GM18505 (cell line): Measurements from ENCODE around the gene ABCB1.
"Not testable (repeated sequence)": the region's sequence is repeated elsewhere in the genome, so short reads cannot be mapped to it uniquely, and the experiment has no call there.

Experiments
- ATAC-seq: cut with Tn5 transposase; IDR thresholded peaks from one replicate; pipeline ENCODE4 v1.9.1; 2021; ENCODE audit not compliant: unreplicated experiment
- POLR2A ChIP-seq: IDR thresholded peaks from 4 replicates; pipeline ENCODE4 v1.6.1; 2011; ENCODE audit warnings: borderline replicate concordance; ENCODE audit not compliant: insufficient read depth, insufficient read length; ENCODE audit errors: extremely low read depth

The ABCB1 gene

DNA sequence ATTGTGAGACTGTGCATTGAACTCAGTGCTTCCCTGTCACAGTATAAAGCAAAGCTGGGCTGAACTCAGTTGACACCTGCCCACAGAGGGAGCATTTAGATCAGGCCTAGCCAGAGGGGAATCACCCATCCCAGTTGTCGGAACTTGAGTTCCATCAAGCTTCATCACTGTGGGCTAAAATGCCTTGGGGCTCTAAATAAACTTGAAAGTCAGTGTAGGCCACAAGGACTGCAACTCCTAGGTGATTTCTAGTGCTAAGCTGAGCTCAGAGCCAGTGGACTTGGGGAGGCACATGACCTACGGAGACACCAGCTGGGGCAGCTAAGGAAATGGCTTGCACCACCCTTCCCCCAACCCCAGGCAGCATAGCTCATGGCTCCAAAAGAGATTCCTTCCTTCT is 117.6 kb downstream of the ABCB1 start:
- TF ChIP-seq POLR2A = no peak
- no peak for ATAC-seq

DNA sequence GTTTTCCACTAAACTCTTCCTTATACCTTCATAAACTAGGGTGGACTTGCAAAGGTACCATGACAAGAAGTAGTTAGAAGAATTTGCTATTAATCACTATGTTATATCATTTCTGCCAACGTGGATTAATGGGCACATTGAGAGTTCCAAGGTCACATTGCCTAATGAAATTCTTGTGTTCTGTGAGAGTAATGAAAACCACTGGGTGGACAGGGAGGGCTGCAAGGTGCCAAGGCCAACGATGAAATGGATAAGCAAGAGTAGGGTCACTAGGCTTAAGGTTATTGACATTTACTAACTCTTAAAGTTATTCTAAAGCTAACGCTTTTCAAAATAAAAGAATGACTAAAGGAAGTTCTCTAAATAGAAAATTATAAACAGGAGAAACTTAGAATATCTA is 118.6 kb downstream of the ABCB1 start:
- no peak for TF ChIP-seq POLR2A
- no peak for ATAC-seq

DNA sequence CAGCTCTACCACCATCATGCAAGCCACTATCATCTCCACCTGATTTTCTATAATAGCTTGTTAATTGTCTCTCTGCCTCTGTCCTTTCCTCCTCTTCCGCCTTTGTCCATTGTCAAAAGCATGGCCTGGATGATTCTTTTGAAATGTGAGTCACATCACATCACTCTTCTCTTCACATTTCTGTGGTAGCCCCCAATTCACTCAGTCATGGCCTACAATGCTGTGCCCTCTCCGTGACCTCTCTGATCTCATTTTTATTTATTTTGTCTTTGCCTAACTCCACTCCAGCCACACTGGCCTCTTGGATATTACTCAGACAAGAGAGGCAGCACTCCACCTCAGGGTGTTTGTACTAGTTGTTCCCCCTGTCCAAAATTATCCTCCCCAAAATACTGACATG is 120.3 kb downstream of the ABCB1 start:
- ATAC-seq = no peak
- TF ChIP-seq POLR2A = no peak

DNA sequence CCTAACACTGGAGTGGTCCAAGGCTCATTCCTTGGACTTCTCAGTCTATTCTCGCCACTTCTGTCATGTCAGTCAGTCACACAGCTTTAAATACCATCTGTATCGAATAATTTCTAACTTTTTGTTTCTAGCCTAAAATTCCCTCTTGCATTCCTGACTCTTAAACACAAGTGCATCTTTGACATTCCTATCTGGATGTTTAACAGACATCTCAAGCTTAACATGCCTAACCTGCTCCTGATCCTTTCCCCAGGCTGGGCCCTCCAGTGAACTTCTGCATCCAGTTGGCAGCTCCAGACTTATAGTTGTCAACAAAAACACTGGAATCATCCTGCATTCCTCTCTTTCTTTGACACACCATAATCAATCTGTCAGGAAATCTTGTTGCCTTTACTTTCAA is 120.7 kb downstream of the ABCB1 start:
- no peak for TF ChIP-seq POLR2A
- ATAC-seq = no peak

DNA sequence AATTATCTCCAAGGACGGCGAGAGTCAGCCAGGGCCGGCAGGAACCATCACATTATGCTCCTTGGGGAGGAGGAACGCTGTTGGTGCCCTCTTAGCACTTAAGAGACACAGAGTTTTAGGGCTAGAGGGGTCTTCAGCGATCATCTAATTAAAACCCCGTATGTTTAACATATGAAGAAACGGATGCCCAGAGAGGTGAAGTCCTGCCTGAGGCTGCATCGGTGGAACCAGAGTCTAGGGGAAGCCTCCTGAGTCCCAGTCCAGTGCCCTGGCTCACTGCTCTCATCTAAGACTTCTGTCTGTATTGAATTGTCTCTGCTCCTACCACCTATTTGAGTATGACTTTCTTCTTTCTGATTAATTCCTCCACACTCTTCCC is 124.5 kb downstream of the ABCB1 start:
- no peak for TF ChIP-seq POLR2A
- no peak for ATAC-seq

DNA sequence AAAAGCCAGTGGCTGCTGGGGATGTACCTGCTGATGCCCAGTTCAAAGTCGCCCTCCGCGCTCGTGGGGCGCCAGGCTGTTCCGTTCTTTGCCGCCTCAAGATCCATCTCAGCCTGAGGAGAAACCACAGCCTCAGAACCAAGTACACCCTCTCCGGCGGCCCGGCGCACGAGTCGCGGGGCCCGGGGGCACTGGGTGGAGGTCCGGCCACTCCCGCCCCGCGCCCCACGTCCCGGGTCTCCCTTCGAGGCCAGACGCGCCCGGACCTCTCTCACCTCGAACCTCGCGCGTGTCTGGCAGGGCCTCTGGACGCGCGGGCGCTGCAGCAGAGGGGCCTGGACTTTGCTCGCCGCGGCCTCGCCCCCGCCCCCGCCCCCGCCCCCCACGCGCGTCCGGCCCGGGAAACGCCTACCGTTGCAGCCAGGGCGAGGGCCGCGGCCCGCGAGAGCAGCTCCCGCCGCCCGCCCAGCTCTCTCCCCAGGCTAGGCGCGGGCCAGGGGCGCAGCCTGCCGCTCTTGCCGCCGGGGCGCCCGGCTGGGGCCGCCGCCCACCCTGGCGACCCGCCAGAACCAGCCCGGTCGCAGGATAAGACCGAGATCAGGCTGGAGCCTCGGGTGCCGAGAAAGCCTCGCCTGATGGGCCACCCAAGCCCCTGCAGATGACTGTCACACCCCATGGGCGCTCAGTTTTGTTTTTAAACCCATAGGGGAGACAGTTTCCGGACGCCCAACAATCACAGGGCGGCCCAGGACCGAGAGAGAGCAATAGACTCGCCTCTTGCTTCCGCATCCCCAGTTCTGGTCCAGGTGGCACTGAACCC is 125.1 kb downstream of the ABCB1 start, which contains the start of gene ABCB4:
Gene ABCB4 (minus strand): TSS at position 322 of the 820 bp plus-strand sequence. CDS start 215 bp downstream, at position 107.
- TF ChIP-seq POLR2A = no peak
- peak; percentile 21 for ATAC-seq

DNA sequence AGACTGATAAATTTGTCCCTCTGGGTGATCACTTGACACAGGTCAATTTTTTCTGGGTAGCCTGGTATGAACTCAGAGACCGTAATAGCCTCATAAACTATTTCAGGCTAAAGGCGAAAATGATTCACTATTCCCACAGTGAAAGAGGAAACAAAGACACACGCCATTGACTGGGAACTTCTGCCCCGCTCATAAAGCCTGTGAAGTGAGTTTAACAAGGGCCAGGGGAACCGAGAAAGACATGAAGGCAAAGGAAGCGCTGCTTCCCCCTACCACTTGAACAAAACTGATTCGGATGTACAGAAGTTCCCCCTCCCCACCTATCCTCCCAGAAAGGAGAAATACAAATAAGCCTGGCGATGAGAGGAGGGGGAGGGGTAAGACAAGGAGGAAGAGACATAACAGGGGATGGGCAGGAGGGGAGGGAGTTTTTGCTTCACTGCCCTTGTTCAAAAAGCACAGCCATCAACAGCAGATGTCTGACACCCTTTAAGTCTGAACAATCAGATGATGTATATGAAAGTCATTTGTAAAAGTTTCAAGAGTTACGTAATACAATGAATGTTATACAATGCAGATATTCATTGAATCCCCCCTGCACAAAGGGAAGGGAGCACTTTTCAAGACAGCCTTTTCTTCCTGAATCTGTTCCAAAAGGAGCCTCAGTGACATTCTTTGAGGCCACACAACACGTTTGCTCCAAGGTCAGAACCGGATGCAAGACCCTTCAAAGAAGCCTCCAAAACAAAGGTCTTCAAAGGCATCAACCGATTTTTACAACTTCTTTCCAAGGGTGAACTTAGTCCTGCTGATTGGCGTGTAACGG is 125.9 kb downstream of the ABCB1 start:
- no peak for TF ChIP-seq POLR2A
- ATAC-seq = peak; percentile 82

DNA sequence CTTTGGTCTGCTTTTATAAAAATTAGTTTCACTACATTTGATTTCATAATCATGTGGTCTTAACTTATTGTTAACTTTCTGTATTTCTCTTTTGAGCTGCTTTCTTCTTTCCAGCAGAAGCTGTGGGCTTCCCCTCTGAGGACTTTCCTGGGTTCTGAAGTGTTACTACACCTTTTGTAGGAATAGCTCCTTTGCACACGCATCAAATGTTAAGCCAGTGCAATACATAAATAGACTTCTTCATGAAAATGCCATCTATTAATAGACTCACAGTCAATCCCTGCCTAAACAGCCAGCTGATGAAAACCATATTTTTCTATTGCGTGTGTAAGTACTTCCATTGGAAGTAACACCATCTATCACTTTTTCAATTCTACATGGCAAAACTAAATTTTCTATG is 126.7 kb downstream of the ABCB1 start:
- no peak for TF ChIP-seq POLR2A
- ATAC-seq = peak; percentile 0

DNA sequence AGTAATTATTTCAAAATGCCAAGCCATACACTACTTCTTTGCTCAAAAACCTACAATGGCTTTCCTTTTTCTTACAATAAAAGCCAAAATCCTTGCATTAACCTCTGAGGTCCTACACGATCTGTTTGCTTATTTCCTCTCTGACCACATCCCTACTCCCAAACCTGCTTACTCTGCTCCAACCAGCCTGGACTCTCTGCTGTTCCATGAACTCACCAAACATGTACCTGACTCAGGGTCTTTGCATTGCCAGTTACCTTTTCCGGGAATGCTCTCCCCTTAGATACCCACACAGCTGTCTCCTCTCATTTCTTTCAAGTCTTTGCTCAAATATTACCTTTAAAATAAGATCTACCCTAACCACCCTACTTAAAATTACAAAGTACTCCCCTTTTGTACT is 127.5 kb downstream of the ABCB1 start:
- no peak for ATAC-seq
- TF ChIP-seq POLR2A = no peak

DNA sequence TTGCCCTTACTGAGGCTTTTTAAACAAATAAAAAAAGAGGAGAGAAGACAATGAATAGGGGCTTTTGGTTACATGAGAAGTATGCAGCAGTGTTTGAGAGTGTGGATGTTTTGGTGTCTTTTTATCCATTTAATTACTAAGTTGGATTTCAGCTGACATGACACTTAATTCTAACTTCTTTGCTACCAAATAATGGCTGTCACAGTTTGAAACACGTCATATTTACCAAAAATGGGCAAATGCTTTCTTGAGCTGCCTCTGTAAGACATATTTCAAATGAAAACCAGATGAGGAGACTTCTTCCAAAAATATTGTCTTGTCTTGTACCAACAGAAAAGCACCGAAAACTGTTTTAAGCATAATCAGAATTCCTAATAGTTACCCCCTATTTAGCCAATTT is 129.2 kb downstream of the ABCB1 start:
- no peak for ATAC-seq
- no peak for TF ChIP-seq POLR2A

DNA sequence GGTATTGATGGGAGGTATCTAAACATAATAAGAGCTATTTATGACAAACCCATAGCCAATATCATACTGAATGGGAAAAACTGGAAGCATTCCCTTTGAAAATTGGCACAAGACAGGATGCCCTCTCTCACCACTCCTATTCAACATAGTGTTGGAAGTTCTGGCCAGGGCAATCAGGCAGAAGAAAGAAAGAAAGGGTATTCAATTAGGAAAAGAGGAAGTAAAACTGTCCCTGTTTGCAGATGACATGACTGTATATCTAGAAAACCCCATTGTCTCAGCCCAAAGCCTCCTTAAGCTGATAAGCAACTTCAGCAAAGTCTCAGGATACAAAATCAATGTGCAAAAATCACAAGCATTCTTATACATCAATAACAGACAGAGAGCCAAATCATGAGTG is 131.5 kb downstream of the ABCB1 start:
- ATAC-seq = not testable (repeated sequence)

DNA sequence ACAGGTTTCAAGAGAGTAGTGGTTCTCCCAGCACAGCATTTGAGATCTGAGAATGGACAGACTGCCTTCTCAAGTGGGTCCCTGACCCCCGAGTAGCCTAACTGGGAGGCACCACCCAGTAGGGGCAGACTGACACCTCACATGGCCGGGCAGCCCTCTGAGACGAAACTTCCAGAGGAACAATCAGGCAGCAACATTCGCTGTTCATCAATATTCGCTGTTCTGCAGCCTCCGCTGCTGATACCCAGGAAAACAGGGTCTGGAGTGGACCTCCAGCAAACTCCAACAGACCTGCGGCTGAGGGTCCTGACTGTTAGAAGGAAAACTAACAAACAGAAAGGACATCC is 135.2 kb downstream of the ABCB1 start:
- ATAC-seq = not testable (repeated sequence)

DNA sequence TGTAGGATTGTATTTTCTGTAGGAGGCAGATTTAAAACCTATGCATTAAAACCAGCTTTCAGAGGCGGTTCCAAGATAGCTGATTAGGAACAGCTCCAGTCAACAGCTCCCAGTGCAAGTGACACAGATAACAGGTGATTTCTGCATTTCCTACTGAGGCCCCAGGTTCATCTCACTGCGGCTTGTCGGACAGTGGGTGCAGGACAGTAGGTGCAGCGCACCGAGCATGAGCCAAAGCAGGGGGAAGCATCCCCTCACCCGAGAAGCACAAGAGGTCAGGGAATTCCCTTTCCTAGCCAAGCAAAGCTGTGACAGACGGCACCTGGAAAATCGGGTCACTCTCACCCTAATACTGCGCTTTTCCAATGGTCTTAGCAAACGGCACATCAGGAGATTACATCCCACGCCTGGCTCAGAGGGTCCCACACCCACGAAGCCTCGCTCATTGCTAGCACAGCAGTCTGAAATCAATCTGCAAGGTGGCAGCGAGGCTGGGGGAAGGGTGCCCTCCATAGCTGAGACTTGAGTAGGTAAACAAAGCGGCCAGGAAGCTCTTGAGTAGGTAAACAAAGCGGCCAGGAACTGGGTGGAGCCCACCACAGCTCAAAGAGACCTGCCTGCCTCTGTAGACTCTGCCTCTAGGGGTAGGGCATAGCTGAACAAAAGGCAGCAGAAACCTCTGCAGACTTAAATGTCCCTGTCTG is 135.7 kb downstream of the ABCB1 start:
- ATAC-seq = not testable (repeated sequence)

DNA sequence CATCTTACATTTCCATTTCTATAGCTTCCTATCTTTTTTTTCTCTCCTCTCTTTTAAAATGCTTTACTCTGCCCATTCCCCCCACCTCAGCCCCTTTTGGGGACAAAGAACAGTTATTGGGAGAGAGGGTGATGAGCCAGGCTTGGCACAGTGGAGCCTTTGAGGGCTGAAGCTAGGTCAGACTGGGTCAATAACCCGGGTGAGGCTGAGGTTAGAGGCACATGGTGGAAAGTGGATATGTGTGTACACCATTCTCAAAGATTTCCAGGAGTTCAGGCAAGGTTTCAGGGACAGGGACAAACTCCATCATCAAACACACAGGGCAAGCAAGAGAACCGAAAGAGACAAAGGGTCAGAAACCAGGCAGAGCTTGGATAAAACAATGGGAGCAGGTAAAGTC is 136.7 kb downstream of the ABCB1 start:
- no peak for TF ChIP-seq POLR2A
- no peak for ATAC-seq

DNA sequence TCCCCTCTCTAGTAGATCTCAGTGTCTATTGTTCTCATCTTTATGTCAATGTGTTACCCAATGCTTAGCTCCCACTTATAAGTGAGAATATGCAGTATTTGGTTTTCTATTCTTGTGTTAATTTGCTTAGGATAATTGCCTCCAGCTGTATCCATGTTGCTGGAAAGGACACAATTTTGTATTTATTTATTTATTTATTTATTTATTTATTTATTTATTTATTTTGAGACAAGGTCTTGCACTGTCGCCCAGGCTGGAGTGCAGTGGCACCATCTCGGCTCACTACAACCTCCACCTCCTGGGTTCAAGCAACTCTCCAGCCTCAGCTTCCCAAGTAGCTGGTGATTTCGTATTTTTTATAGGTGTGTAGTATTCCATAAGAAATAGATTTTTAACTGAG is 140.2 kb downstream of the ABCB1 start:
- not testable (repeated sequence) for ATAC-seq
